GM12865 (cell line): ENCODE results near the gene EFR3B.
A peak's percentile ranks its signal among the peaks of the same experiment; 100 is the strongest.

Source experiments
- DNase-seq: peaks from one replicate; pipeline ENCODE4 v3.0.0; 2010; ENCODE audit warnings: low read depth
- H3K4me3 ChIP-seq: 2 replicates; pipeline ENCODE4 v1.5.1; 2011; ENCODE audit warnings: mild to moderate bottlenecking, low read depth, low read length, control low read depth
- TF ChIP-seq, protein P1 (sequence below): IDR thresholded peaks from 2 replicates; pipeline ENCODE4 v1.5.1; 2011; ENCODE audit warnings: low read length, control low read depth, low read depth, inconsistent platforms; ENCODE audit not compliant: insufficient read depth; ENCODE audit errors: missing control alignments

EFR3B gene

DNA sequence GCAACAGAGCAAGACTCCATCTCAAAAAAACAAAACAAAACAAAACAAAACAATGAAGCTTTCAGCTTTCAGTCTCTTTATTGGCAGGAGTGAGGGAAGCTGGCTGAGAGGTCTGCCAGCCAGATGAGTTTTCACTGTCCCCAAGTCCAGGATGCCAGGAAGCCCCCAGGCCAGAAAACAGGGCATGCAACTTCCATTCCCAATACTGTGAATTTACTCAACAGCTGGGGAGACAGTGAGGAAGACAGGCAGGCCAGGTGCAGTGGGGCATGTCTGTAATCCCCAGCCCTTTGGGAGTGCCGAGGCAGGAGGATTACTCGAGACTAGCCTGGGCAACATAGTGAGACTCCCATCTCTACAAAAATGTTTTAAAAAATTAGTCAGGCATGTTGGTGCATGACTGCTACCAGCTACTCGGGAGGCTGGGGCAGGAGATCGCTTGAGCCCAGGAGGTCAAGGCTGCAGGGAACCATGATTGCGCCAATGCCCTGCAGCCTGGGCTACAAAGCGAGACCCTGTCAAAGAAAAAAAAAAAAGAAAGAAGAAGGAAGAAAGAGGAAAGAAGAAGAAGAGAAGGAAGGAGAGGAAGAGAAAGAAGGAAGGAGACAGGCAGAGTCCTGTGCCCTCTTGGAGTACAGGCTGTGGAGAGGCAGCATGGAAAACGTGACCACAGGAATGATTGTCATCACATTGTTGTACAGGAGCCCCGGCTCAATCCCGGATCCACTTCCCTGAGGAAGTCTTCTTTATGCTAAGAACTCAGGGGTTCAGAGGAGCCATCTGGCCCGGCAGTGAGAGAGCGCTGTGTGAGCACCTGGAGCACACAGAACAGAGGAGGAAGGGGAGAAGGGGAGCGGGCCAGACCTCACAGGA, 155.7 kb downstream of the EFR3B start:
- TF ChIP-seq, protein P1, sequence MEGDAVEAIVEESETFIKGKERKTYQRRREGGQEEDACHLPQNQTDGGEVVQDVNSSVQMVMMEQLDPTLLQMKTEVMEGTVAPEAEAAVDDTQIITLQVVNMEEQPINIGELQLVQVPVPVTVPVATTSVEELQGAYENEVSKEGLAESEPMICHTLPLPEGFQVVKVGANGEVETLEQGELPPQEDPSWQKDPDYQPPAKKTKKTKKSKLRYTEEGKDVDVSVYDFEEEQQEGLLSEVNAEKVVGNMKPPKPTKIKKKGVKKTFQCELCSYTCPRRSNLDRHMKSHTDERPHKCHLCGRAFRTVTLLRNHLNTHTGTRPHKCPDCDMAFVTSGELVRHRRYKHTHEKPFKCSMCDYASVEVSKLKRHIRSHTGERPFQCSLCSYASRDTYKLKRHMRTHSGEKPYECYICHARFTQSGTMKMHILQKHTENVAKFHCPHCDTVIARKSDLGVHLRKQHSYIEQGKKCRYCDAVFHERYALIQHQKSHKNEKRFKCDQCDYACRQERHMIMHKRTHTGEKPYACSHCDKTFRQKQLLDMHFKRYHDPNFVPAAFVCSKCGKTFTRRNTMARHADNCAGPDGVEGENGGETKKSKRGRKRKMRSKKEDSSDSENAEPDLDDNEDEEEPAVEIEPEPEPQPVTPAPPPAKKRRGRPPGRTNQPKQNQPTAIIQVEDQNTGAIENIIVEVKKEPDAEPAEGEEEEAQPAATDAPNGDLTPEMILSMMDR, result no peak
- no peak for DNase-seq

DNA sequence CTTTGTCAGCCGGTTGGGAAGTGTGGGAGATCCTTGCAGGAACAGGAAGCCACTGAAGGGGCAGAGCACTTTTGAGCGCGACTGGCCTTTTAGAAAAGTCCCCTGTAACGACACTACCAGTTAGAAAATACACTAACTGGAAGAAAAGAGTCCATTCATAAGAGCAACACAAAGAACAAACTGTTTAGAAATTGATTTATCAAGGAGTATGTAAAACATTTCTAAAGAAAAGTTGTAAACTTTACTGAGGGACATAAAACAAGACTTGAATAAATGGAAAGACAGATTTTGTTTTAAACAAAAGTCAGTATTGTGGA, 156.3 kb downstream of the EFR3B start:
- no peak overlapping the region for H3K4me3 ChIP-seq
- TF ChIP-seq, protein P1, result no peak
- DNase-seq, result no peak

More for the DNA sequence above, 155.7 kb downstream of the EFR3B start:
- no peak overlapping the region for H3K4me3 ChIP-seq

DNA sequence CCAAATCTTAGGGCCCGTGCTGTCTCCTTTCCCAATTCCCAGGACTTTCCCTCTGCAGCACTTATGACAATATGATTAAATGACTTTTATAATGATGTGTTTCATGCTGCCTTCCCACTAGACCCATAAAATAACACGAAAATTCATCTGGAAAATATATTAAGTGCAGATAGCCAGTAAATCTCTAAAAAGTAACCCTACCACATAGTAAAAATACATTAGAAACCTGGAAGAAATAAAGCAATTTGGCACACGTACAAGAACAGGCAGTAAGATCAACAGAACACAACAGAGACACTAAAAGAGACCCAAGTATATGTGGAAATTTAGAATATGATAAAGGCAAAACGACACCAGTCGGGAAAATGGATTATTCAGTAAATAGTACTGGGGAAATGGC, 156.7 kb downstream of the EFR3B start:
- H3K4me3 ChIP-seq, result no peak overlapping the region
- DNase-seq, result no peak
- TF ChIP-seq, protein P1, result no peak

DNA sequence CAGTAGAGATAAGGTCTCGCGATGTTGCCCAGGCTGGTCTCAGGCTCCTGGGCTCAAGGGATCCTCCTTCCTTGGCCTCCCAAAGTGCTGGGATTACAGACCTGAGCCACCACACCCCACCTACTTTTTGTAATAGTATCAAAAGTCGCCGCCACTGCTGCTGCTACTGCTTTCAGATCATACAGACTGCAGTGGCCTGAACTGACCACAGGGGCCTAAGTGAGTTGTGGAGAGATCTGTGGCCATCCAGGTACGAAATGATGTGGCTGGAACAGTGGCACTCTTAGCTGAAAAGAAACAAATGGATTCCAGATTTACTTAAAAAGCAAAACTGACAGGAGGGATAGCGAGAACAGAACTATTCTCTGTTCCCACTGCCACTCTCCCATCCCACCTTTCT, 159.4 kb downstream of the EFR3B start:
- no peak overlapping the region for H3K4me3 ChIP-seq
- TF ChIP-seq, protein P1, result peak; percentile 27
- DNase-seq, result peak; percentile 45

DNA sequence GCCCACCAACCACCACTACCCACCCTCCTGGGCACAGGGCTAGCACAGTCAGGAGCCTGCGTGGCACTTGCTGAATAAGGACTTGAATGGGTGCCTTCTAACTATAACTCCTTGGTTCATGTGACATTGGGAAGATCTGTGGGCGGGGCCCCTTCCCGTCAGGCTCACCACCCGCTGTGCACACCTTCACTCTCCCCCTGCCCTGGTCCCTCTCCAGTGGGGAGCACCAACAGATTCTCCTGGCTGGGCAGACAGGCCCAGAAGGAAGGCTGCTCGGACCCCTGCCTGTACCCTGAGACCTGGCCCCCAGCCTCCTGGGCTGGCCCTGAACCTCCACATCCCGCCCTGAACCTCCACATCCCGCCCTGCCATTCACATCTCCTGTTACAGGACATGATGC, 159.9 kb downstream of the EFR3B start:
- TF ChIP-seq, protein P1, result peak; percentile 5
- no peak for DNase-seq
- H3K4me3 ChIP-seq, result no peak overlapping the region

DNA sequence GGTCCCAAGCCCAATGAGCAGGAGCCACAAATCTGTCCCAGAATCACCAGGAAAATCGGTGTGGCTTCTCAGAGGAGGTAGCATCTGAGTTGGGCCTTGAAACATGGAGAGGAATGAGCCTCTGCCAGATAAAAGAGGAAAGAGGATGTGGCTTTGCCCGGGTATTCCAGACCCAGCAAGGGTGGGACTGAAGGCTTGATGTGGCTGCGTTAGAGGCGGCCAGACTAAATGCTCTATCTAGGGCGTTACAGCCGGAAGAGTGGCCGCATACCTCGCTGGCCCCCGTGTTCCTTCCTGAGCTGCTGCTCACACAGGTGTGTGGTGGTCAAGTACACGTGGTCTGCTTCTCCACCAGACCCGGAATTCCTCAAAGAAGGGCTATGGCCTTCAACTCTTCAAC, 160.4 kb downstream of the EFR3B start:
- H3K4me3 ChIP-seq, result no peak overlapping the region
- no peak for DNase-seq
- TF ChIP-seq, protein P1, result no peak

DNA sequence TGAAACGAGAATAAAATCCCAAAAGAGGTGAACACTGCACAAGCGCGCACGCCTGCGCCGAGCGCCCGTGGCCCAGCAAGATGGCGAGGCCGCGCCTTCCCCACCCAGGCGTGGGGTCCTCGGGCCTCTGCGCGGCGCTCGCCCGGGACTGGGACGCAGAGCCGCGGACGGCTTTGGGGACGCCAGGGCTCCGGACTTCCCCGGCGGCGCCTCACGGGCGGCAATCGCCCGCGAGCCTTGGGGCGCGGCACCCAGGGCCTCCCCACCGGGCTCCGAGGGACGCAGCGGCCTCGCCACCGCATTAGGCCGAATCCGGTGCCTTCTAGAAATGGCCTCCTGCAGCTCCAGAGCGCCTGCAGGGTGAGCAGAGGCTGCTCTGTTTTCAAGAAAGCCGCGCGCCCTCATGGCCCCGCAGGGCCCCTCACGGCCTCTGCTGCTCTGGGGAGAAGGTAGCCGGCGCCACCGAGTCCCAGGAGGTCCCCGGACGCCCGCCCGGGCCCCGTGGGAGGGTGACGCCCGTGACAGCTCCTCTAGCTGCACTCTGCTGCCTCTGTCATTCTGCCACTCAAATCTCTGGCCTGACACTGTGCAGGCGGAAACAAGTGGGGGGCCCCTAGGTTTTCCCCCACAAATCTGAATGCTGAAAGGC, 162.4 kb downstream of the EFR3B start:
- no peak overlapping the region; the same call in 1 of the 2 replicates for H3K4me3 ChIP-seq
- TF ChIP-seq, protein P1, result no peak
- peak; percentile 36 for DNase-seq
